Measurements from ENCODE around the gene PLXNA4.

DNA sequence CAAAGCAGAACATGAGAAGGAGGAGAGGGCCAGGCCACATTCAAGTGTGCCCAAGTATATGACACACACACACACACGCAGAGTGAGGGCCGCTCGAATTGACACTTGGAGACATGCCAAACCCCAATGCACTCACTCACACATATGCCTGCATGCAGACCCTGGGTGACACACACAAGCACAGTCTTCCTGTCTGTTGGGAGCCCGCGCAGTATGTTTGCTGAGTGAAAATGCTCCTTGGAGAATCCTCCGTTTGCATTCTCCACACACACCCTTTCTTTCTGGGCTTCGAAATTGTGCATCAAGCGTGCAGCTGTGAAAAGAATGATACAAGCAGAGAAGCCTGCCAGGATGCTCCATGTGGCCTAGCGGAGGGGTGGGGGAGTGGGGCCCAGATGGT is 120.9 kb downstream of the PLXNA4 start:
- no peak for TF ChIP-seq EZH2 (IDR thresholded peaks at IDR 0.05; ENCODE audit: insufficient read depth, poor library complexity, severe bottlenecking)
- TF ChIP-seq EZH2phosphoT487 (IDR thresholded peaks at IDR 0.05; ENCODE audit: insufficient read depth, low read depth) = no peak

Measured in GM23248 (cell line).